GM23338 (cell line): Measurements from ENCODE around the gene MGLL. TPM values are rescaled to one million over a fixed set of nuclear protein-coding genes. Genes with fewer than 3 reads are reported as not detected.

ENCODE experiments used
- ATAC-seq: fragments of 200-7000 bp; cut with Tn5 transposase; 3 replicates; pipeline ENCODE4 v1.9.1; 2020
- DNase-seq: peaks from one replicate; pipeline ENCODE4 v3.0.0-alpha.2; 2015; ENCODE audit warnings: low spot score
- H2AFZ ChIP-seq: fragments of 200-600 bp; sonication (generic); 2 replicates; pipeline ENCODE4 v1.8.0; 2016; ENCODE audit warnings: antibody characterized with exemption, mild to moderate bottlenecking, moderate library complexity
- H3F3A ChIP-seq: fragments of 200-600 bp; sonication (generic); replicated peaks from 2 replicates; pipeline ENCODE4 v1.8.0; 2017; ENCODE audit warnings: antibody characterized with exemption, mixed run types, low read depth
- H3K27ac ChIP-seq: fragments of 200-600 bp; sonication (generic); 2 replicates; pipeline ENCODE4 v1.6.1; 2016; ENCODE audit warnings: low read depth
- H3K27me3 ChIP-seq: fragments of 200-600 bp; sonication (generic); 2 replicates; pipeline ENCODE4 v1.8.0; 2016; ENCODE audit warnings: mild to moderate bottlenecking, mixed run types, moderate library complexity; ENCODE audit not compliant: insufficient read depth
- H3K36me3 ChIP-seq: fragments of 200-600 bp; sonication (generic); 2 replicates; pipeline ENCODE4 v1.8.0; 2016; ENCODE audit warnings: mild to moderate bottlenecking; ENCODE audit not compliant: insufficient read depth
- H3K4me1 ChIP-seq: fragments of 200-600 bp; sonication (generic); 2 replicates; pipeline ENCODE4 v1.8.0; 2016; ENCODE audit warnings: mild to moderate bottlenecking, moderate library complexity; ENCODE audit not compliant: insufficient read depth
- H3K4me2 ChIP-seq: fragments of 200-600 bp; sonication (generic); 2 replicates; pipeline ENCODE4 v1.7.1; 2017; ENCODE audit warnings: mixed run types
- H3K4me3 ChIP-seq: fragments of 200-600 bp; sonication (generic); 2 replicates; pipeline ENCODE4 v1.6.1; 2016; ENCODE audit warnings: mixed run types
- H3K79me2 ChIP-seq: fragments of 200-600 bp; sonication (generic); replicated peaks from 2 replicates; pipeline ENCODE4 v1.8.0; 2017; ENCODE audit warnings: mild to moderate bottlenecking; ENCODE audit not compliant: insufficient read depth
- H3K9me2 ChIP-seq: fragments of 200-600 bp; sonication (generic); 2 replicates; pipeline ENCODE4 v1.8.0; 2017; ENCODE audit not compliant: insufficient read depth
- H4K20me1 ChIP-seq: fragments of 200-600 bp; sonication (generic); replicated peaks from 2 replicates; pipeline ENCODE4 v1.8.0; 2017; ENCODE audit warnings: mild to moderate bottlenecking; ENCODE audit not compliant: insufficient read depth
- H3K27ac Mint-ChIP-seq: 2 replicates; pipeline ENCODE4 v1.8.0; 2020; ENCODE audit warnings: inconsistent platforms, mild to moderate bottlenecking, moderate library complexity, mixed read lengths
- H3K27me3 Mint-ChIP-seq: 3 replicates; pipeline ENCODE4 v1.8.0; 2022; ENCODE audit warnings: low read depth, mild to moderate bottlenecking, moderate library complexity, mixed read lengths, inconsistent platforms; ENCODE audit not compliant: insufficient read depth, poor library complexity
- H3K36me3 Mint-ChIP-seq: 3 replicates; pipeline ENCODE4 v1.8.0; 2021; ENCODE audit warnings: low read depth, mild to moderate bottlenecking, inconsistent platforms, moderate library complexity, mixed read lengths
- H3K4me1 Mint-ChIP-seq: 3 replicates; pipeline ENCODE4 v1.8.0; 2020; ENCODE audit warnings: mild to moderate bottlenecking, inconsistent platforms, mixed read lengths
- H3K4me3 Mint-ChIP-seq: 3 replicates; pipeline ENCODE4 v1.8.0; 2021; ENCODE audit warnings: moderate library complexity, mild to moderate bottlenecking, inconsistent platforms, mixed read lengths
- H3K9me3 Mint-ChIP-seq: 3 replicates; pipeline ENCODE4 v1.8.0; 2020; ENCODE audit warnings: moderate library complexity, mild to moderate bottlenecking, inconsistent platforms, mixed read lengths
- EZH2 ChIP-seq: fragments of 200-600 bp; sonication (generic); IDR thresholded peaks from one replicate; pipeline ENCODE4 v1.8.0; 2017; ENCODE audit warnings: antibody characterized with exemption, mild to moderate bottlenecking, low read depth; ENCODE audit not compliant: unreplicated experiment
- JUNB ChIP-seq: IDR thresholded peaks from one replicate; pipeline ENCODE4 v1.6.1; 2016; ENCODE audit warnings: antibody characterized with exemption; ENCODE audit not compliant: unreplicated experiment
- STAT1 ChIP-seq: IDR thresholded peaks from one replicate; pipeline ENCODE4 v1.6.1; 2016; ENCODE audit warnings: antibody characterized with exemption; ENCODE audit not compliant: unreplicated experiment
- ZNF114 ChIP-seq: fragments of 250-450 bp; sonication (Bioruptor Pico); IDR thresholded peaks from 2 replicates; pipeline ENCODE4 v1.5.0; 2020; ENCODE audit warnings: mild to moderate bottlenecking, moderate library complexity
- ZNF331 ChIP-seq: fragments of 250-450 bp; sonication (Bioruptor Pico); IDR thresholded peaks from 2 replicates; pipeline ENCODE4 v1.5.0; 2020; ENCODE audit warnings: low read depth, mild to moderate bottlenecking, moderate library complexity
- polyA plus RNA-seq: library from polyadenylated mRNA; unstranded; fragments of >200 nt; fragmentation: Nextera tagmentation; extraction: Ambion mirVana; gene quantifications from 2 replicates; pipeline ENCODE4 v1.2.1, GENCODE V29; 2016
- total RNA-seq: library from RNA; depleted of rRNA; stranded (reverse); fragments of >200 nt; shearing (Covaris generic); gene quantifications from 2 replicates; pipeline ENCODE4 v1.2.3, GENCODE V29; 2014
- TF ChIP-seq, protein P1 (sequence below), 2 experiments: fragments of 200-600 bp in 1 of 2; sonication (generic) in 1 of 2; conservative IDR thresholded peaks; 2 replicates each; pipeline versions ENCODE4 v1.5.1 to v1.6.1; 2016 to 2017; ENCODE audit warnings: antibody characterized with exemption in 2 of 2, low read depth in 2 of 2, mild to moderate bottlenecking in 2 of 2, moderate library complexity in 1 of 2
- TF ChIP-seq, protein P2 (sequence below): IDR thresholded peaks from 2 replicates; pipeline ENCODE4 v1.6.1; 2016; ENCODE audit warnings: antibody characterized with exemption

Gene MGLL
- total and polyA plus RNA-seq, 2 experiments from 2014 or later = 0.71 to 0.83 TPM

DNA sequence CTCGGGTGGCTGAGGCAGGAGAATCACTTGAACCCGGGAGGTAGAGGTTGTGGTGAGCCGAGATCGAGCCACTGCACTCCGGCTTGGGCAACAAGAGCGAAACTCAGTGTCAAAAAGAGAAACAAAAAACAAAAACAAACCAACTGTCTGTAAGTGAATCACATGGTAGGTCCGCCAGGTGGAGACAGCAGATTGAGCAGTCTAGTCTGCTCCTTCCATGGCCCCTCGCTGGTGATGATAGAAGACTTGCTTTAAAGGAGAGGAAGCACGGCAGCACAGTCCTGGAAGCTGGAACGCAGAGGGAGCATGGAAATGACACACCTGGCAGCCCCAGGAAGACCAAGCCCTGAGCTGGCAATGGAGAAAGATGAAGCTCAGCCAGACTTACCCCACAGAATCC is 31.4 kb upstream of the MGLL start:
- H3K9me3 Mint-ChIP-seq = no peaks in the 10 kb centered on the region
- no peak overlapping the region for H3K4me2 ChIP-seq
- no peak overlapping the region for H3K27ac ChIP-seq
- H3K4me1 Mint-ChIP-seq = peaks cover 17% of the 10 kb centered on the region
- no peak overlapping the region for H3K4me3 Mint-ChIP-seq
- no peaks in the 10 kb centered on the region for H3F3A ChIP-seq
- ATAC-seq (peak; percentile 49), DNase-seq (peak; percentile 54)
- no peaks in the 10 kb centered on the region for H3K36me3 ChIP-seq
- H3K36me3 Mint-ChIP-seq = no peaks in the 10 kb centered on the region
- H3K27ac Mint-ChIP-seq = 0 out of 2 replicates have a peak overlapping the region, but pooled peaks have one; percentile 11
- H3K4me3 ChIP-seq = no peak overlapping the region
- no peaks in the 10 kb centered on the region; the same call in none of the 2 replicates for H3K4me1 ChIP-seq
- no peak for TF ChIP-seq STAT1
- TF ChIP-seq, protein P1, sequence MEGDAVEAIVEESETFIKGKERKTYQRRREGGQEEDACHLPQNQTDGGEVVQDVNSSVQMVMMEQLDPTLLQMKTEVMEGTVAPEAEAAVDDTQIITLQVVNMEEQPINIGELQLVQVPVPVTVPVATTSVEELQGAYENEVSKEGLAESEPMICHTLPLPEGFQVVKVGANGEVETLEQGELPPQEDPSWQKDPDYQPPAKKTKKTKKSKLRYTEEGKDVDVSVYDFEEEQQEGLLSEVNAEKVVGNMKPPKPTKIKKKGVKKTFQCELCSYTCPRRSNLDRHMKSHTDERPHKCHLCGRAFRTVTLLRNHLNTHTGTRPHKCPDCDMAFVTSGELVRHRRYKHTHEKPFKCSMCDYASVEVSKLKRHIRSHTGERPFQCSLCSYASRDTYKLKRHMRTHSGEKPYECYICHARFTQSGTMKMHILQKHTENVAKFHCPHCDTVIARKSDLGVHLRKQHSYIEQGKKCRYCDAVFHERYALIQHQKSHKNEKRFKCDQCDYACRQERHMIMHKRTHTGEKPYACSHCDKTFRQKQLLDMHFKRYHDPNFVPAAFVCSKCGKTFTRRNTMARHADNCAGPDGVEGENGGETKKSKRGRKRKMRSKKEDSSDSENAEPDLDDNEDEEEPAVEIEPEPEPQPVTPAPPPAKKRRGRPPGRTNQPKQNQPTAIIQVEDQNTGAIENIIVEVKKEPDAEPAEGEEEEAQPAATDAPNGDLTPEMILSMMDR (conservative IDR thresholded peaks at IDR 0.05; ENCODE audit: low read depth in 2 of 2) = peak; percentile 34 to 63; a peak in 3 of 4 replicates
- H3K27me3 ChIP-seq = no peaks in the 10 kb centered on the region
- H4K20me1 ChIP-seq = no peaks in the 10 kb centered on the region
- H3K79me2 ChIP-seq = no peaks in the 10 kb centered on the region
- H3K27me3 Mint-ChIP-seq = no peaks in the 10 kb centered on the region
- peak overlapping the region; percentile 52; the same call in 1 of the 2 replicates for H2AFZ ChIP-seq
- H3K9me2 ChIP-seq = no peaks in the 10 kb centered on the region

DNA sequence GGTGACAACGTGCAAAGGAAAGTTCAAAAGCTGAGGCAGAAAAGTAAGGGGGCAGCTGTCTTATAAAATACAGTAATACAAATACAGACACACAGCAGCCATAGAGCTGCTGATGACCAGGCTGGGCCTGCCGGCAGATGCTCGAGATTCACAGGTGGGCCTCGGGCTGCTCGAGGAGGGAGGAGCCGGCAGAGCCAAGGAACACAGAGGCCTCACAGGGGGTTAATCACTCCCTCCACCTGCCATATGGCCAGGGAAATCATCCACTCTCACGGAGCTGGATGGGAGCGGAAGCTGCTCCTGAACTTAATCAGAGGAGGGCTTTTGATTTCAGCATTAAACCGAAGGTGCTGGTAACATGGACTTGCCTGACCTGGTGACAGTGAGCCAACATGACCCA is 29.6 kb upstream of the MGLL start:
- no peak overlapping the region for H3K4me3 ChIP-seq
- no peak for TF ChIP-seq ZNF331 (CRISPR knock-in tag)
- TF ChIP-seq JUNB = no peak
- no peak for TF ChIP-seq ZNF114 (CRISPR knock-in tag)
- TF ChIP-seq EZH2 = no peak
- H3K36me3 ChIP-seq = no peaks in the 10 kb centered on the region
- no peak overlapping the region for H2AFZ ChIP-seq
- H3K27ac ChIP-seq = no peak overlapping the region
- Mint-ChIP-seq H3K27me3 (no peaks in the 10 kb centered on the region), H3K4me1 (peaks cover 21% of the 10 kb centered on the region), H3K27ac (no peak overlapping the region; the same call in 1 of the 2 replicates), H3K4me3 (no peak overlapping the region), H3K9me3 (no peaks in the 10 kb centered on the region), H3K36me3 (no peaks in the 10 kb centered on the region)
- DNase-seq = peak; percentile 62
- H3K4me1 ChIP-seq = peaks cover 4% of the 10 kb centered on the region
- H3F3A ChIP-seq = no peaks in the 10 kb centered on the region
- no peak overlapping the region for H3K4me2 ChIP-seq
- H3K27me3 ChIP-seq = no peaks in the 10 kb centered on the region
- H3K9me2 ChIP-seq = no peaks in the 10 kb centered on the region
- H4K20me1 ChIP-seq = no peaks in the 10 kb centered on the region
- peak; percentile 90 for ATAC-seq
- no peaks in the 10 kb centered on the region for H3K79me2 ChIP-seq

DNA sequence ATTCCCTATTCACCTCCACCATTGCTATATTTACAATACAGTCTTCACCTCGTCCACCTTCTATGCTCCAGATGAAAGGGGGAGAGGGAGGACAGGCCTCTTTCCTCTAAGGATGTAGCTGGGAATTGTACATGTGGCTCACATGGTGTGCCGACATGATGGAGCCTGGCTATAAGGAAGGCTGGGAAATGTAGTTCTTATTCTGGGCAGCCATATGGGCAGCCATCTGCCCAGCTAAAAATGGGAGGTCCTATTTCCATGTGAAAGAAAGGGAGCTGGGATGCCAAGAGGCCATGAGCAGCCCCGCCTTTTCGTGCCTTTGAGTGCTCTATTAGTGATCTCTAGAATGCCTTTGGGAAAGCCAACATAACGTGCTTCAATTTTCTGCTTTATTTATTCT is 27.1 kb upstream of the MGLL start:
- ATAC-seq = peak; percentile 69
- Histone ChIP-seq H3K9me2 (no peaks in the 10 kb centered on the region), H3F3A (no peaks in the 10 kb centered on the region), H3K4me3 (no peak overlapping the region), H3K79me2 (no peaks in the 10 kb centered on the region), H3K4me1 (peaks cover 4% of the 10 kb centered on the region), H4K20me1 (no peaks in the 10 kb centered on the region), H3K4me2 (no peak overlapping the region), H3K27ac (no peak overlapping the region), H2AFZ (peak overlapping the region; percentile 94), H3K36me3 (no peaks in the 10 kb centered on the region), H3K27me3 (no peaks in the 10 kb centered on the region)
- TF ChIP-seq JUNB = no peak
- TF ChIP-seq, protein P2, sequence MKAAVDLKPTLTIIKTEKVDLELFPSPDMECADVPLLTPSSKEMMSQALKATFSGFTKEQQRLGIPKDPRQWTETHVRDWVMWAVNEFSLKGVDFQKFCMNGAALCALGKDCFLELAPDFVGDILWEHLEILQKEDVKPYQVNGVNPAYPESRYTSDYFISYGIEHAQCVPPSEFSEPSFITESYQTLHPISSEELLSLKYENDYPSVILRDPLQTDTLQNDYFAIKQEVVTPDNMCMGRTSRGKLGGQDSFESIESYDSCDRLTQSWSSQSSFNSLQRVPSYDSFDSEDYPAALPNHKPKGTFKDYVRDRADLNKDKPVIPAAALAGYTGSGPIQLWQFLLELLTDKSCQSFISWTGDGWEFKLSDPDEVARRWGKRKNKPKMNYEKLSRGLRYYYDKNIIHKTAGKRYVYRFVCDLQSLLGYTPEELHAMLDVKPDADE = 0 out of 2 replicates have a peak, but pooled peaks have one; percentile 45
- Mint-ChIP-seq H3K27ac (no peak overlapping the region), H3K27me3 (no peaks in the 10 kb centered on the region), H3K4me1 (peaks cover 21% of the 10 kb centered on the region), H3K9me3 (no peaks in the 10 kb centered on the region), H3K36me3 (no peaks in the 10 kb centered on the region), H3K4me3 (no peak overlapping the region)
- DNase-seq = peak; percentile 54
